NCI-H146 (cell line): ENCODE data around the gene TPPP2.
"Not testable (repeated sequence)": the region's sequence is repeated elsewhere in the genome, so short reads cannot be mapped to it uniquely, and the experiment has no call there.

Source experiments
- DNase-seq: peaks from one replicate; lab custom pipeline; 2025; lab: John Stamatoyannopoulos, UW

The TPPP2 gene

GRCh38 chr14:21038441-21039422 is 8.7 kb downstream of the TPPP2 start:
- DNase-seq = no peak

- DNase-seq = peak; percentile 31
Measured at GRCh38 chr14:21039585-21040369, 9.8 kb downstream of the TPPP2 start.

GRCh38 chr14:21040370-21040925 is 10.4 kb downstream of the TPPP2 start:
- DNase-seq = no peak

GRCh38 chr14:21040941-21041340 is 10.9 kb downstream of the TPPP2 start:
- DNase-seq = not testable (repeated sequence)

- DNase-seq = no peak
Measured at GRCh38 chr14:21041676-21042433, 11.8 kb downstream of the TPPP2 start, which contains the start of gene RNASE7. TSS of gene RNASE7 (plus strand) at chr14:21042362. CDS start at chr14:21042993, 631 bp downstream.

- DNase-seq = no peak
Measured at GRCh38 chr14:21042918-21043317, 12.9 kb downstream of the TPPP2 start.

- no peak for DNase-seq
Measured at GRCh38 chr14:21043387-21043973, 13.5 kb downstream of the TPPP2 start.

GRCh38 chr14:21043974-21044618 is 14.1 kb downstream of the TPPP2 start:
- no peak for DNase-seq

- DNase-seq = no peak
Measured at GRCh38 chr14:21047378-21047781, 17.4 kb downstream of the TPPP2 start.

GRCh38 chr14:21048638-21049037 is 18.6 kb downstream of the TPPP2 start:
- DNase-seq = no peak

GRCh38 chr14:21049271-21049673 is 19.3 kb downstream of the TPPP2 start:
- DNase-seq = no peak

GRCh38 chr14:21050597-21050996 is 20.6 kb downstream of the TPPP2 start:
- no peak for DNase-seq

GRCh38 chr14:21053184-21054122 is 23.4 kb downstream of the TPPP2 start:
- no peak for DNase-seq

GRCh38 chr14:21054123-21054767 is 24.2 kb downstream of the TPPP2 start:
- DNase-seq = no peak

- no peak for DNase-seq
Measured at GRCh38 chr14:21054768-21055145, 24.7 kb downstream of the TPPP2 start.

GRCh38 chr14:21055432-21056117 is 25.6 kb downstream of the TPPP2 start:
- DNase-seq = no peak

- no peak for DNase-seq
Measured at GRCh38 chr14:21056520-21057163, 26.6 kb downstream of the TPPP2 start.
